ENCODE data around the gene VWA5B1. TPM values are rescaled to one million over a fixed set of nuclear protein-coding genes. Genes with fewer than 3 reads are reported as not detected.

VWA5B1 gene
- total and polyA plus RNA-seq, 5 experiments from 2014 or later, result 0.06 TPM; not detected in 4

DNA sequence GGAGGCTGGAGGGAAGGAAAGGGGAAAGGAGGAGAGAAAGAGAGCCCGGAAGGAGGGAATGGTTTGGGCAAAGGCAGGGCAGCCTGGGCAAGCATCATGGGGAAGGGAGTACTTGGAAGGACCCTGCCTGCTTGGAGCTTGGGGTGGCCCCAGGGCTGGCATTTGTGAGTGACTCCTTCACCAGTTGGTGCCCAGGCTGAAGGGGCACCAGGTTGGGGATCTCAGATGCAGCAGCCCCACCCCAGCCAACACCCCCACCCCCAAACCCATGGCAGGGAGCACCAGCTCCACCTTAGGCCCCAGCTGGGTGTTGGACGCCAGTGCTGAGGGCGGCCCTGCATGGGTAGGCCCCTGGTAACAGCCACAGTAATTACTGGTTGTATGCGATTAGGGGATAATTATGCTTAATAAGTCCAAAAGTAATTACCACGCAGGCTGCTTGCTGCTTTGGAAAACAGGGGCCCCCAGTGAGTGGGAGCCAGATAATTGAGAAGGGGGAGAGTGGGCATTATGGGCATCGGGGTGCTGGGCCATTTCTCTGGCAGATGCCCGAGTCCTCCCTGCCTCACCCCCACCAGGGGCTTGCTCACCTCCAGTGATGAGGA lies 78.3 kb downstream of the VWA5B1 start:
- Mint-ChIP-seq H3K36me3 (peaks cover 0 to 6% (median 0%) of the 10 kb centered on the region in 3 donors), H3K4me3 (no peak overlapping the region), H3K9me3 (no peaks in the 10 kb centered on the region), H3K4me1 (peaks cover 0 to 9% (median 2%) of the 10 kb centered on the region in 4 donors), H3K27ac (peak overlapping the region in 1 of 10 donors; percentile 1), H3K27me3 (peaks cover 29 to 87% (median 50%) of the 10 kb centered on the region in 5 donors)
- DNase-seq (no peak), ATAC-seq (no peak)
- POLR2A ChIA-PET, result no interaction called here

DNA sequence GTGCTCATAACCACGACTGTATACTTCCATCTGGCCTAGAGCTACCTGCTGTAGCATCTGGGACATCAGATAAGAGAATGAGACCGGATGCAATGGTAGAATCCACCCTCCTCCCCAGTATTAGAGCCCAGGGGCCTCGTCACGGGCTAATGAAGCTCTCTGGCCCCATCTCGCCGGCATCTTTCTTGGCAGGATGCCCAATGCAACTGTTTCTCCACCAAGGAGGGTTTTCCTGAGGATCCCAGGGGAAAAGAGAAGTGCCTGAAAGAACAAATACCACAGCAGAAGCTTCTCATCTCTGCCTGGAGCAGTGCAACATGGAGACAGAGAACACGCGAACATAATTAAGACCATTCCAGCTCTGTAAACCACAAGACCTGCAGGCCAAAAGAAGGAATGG lies 80.0 kb downstream of the VWA5B1 start:
- DNase-seq, result no peak
- no peak for ATAC-seq
- Mint-ChIP-seq H3K36me3 (peaks cover 0 to 6% (median 0%) of the 10 kb centered on the region in 3 donors), H3K4me3 (no peak overlapping the region), H3K27me3 (peaks cover 26 to 75% (median 44%) of the 10 kb centered on the region in 5 donors), H3K27ac (no peak overlapping the region), H3K9me3 (no peaks in the 10 kb centered on the region), H3K4me1 (peaks cover 0 to 9% (median 2%) of the 10 kb centered on the region in 4 donors)
- POLR2A ChIA-PET, result no interaction called here

DNA sequence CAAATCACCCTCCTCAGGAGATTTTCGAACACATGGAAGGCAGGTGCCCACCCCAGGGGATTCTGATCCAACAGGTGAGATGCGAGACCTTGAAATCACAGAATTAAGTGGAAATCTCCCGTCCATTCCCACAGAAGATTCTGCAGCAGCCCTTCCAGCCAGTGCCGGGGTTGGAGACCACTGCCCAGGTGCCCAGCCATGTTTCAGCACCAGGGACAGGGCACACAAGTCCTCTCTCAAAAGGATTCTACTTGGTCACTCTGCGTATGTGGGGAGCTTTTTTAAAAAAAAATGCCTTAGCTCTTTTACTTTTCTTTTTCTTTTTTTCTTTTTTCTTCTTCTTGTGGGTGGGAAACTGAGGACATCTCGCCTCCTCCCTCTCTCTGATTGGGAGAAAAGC lies 80.7 kb downstream of the VWA5B1 start:
- Mint-ChIP-seq H3K4me1 (peaks cover 0 to 9% (median 2%) of the 10 kb centered on the region in 4 donors), H3K9me3 (peaks cover 0 to 2% (median 0%) of the 10 kb centered on the region in 9 donors), H3K36me3 (peaks cover 0 to 6% (median 0%) of the 10 kb centered on the region in 3 donors), H3K27me3 (peaks cover 27 to 76% (median 47%) of the 10 kb centered on the region in 5 donors), H3K4me3 (no peak overlapping the region), H3K27ac (no peak overlapping the region)
- no peak for ATAC-seq
- no peak for DNase-seq
- POLR2A ChIA-PET, result no interaction called here

DNA sequence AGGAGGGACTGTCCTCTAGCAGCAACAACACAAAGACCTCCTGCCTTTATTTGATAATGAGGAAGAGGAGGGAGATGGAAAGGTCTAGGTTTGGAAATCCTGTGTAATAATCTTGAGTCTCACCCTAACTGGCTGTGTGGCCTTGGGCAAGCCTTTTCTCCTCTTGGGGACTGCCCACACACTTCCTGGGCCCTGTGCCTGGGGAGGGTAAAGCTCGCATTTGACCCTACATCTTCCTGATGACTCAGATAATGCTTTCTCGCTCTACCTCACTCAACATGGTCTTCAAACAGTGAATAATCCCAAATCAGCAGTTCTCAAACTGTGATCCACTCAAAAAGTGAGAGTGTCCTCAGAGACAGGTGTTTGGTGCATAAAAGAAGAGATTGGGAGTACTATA lies 81.2 kb downstream of the VWA5B1 start:
- Mint-ChIP-seq H3K9me3 (peaks cover 0 to 2% (median 0%) of the 10 kb centered on the region in 9 donors), H3K27ac (no peak overlapping the region), H3K27me3 (peaks cover 27 to 77% (median 48%) of the 10 kb centered on the region in 5 donors), H3K4me3 (no peak overlapping the region), H3K4me1 (peaks cover 0 to 9% (median 3%) of the 10 kb centered on the region in 4 donors), H3K36me3 (peaks cover 0 to 6% (median 0%) of the 10 kb centered on the region in 3 donors)
- DNase-seq (no peak), ATAC-seq (no peak)
- POLR2A ChIA-PET, result no interaction called here

DNA sequence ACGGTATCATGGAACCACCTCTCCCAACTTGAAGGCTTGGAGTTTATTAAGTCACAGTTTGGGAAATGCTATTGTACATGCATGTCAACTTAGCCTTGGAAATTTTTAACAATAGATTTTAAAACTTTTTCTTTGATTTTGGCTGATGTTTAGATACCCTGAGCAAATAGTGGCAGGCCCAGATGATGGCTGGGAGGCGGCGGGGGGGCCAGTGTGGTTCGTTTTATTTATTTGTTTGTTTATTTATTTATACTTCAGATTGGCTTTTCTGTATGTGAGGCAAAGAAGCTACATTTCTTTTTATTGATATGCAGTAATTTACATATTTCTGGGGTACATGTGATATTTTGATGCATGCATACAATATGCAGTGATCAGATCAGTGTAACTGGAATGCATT lies 82.0 kb downstream of the VWA5B1 start:
- Mint-ChIP-seq H3K27me3 (peaks cover 23 to 75% (median 44%) of the 10 kb centered on the region in 5 donors), H3K4me1 (peaks cover 0 to 2% (median under 1%) of the 10 kb centered on the region in 4 donors)

DNA sequence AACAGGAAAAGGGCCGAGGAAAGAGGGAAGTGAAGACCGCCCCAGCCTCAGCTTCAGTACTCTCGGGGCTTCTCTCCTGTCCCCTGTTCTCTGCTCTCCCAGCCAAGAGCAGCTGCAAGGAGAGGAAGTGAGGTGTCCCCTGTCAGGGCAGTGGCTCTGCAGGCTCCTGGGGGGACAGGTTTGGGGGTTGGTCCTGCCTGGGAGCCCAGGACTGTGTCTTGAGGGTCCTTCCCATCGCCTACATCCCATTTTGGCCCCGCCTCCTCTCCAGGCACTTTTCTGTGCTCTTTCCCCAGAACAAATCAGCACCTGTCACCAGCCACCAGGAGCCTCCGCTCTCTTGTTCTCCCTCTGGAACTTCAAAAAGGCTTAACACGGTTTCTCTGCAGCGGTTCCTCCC lies 82.6 kb downstream of the VWA5B1 start:
- Mint-ChIP-seq H3K27ac (peak overlapping the region in 1 of 10 donors; percentile 2), H3K36me3 (no peaks in the 10 kb centered on the region), H3K4me1 (peaks cover 0 to 2% (median 0%) of the 10 kb centered on the region in 4 donors), H3K4me3 (no peak overlapping the region), H3K9me3 (peaks cover 0 to 2% (median 0%) of the 10 kb centered on the region in 9 donors), H3K27me3 (peaks cover 22 to 69% (median 39%) of the 10 kb centered on the region in 5 donors)
- no peak for ATAC-seq
- DNase-seq, result no peak
- POLR2A ChIA-PET, result no interaction called here

More for the DNA sequence above, 82.0 kb downstream of the VWA5B1 start:
- DNase-seq (no peak), ATAC-seq (no peak)
- Mint-ChIP-seq H3K36me3 (no peaks in the 10 kb centered on the region), H3K4me3 (no peak overlapping the region), H3K9me3 (peaks cover 0 to 2% (median 0%) of the 10 kb centered on the region in 9 donors), H3K27ac (peak overlapping the region in 1 of 10 donors; percentile 2)
- POLR2A ChIA-PET, result no interaction called here

DNA sequence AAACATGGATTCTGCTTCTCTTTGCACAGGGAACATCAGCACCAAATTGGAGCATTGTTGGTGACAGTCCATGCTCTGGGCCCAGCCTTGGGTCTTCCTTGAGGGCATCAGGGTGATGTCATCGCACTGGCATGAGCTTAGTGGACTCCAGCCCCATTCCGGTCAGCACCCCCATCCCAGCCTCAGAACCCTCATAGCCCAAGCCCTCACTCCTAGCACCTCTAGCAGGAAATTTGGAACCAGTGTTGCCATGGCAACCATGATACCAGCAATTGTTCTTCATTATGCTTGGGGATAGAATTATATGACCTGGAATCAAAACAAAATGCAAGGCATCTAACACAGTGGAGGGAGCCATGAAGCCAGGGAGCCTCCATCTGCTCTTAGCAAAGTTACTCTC lies 83.1 kb downstream of the VWA5B1 start:
- Mint-ChIP-seq H3K27me3 (peaks cover 20 to 64% (median 37%) of the 10 kb centered on the region in 5 donors), H3K36me3 (no peaks in the 10 kb centered on the region), H3K27ac (no peak overlapping the region), H3K4me3 (no peak overlapping the region), H3K4me1 (peaks cover 0 to 2% (median 0%) of the 10 kb centered on the region in 4 donors), H3K9me3 (peaks cover 0 to 2% (median 0%) of the 10 kb centered on the region in 9 donors)
- POLR2A ChIA-PET, result no interaction called here
- DNase-seq (no peak), ATAC-seq (no peak)

DNA sequence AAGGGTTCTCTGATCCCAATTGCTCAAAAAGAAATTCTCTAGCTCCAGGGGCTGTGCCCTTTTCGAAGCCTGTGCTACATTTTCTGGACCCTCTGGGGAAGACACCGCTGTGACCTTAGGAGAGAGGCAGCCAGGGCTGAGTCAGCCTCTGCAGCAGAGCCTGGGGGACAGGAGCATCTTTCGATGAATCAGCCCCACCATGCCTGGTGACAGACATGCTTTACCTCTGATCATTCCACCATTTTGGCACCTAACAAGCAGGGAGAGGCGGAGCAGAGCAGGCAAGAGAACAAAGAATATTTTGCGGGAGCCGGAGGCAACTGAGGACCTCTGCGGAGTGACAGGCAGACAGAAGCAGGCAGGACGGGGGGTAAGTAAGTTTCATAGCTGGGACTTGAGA lies 84.9 kb downstream of the VWA5B1 start:
- DNase-seq (no peak), ATAC-seq (no peak)
- H3K4me1 Mint-ChIP-seq, result peaks cover 0 to 2% (median 0%) of the 10 kb centered on the region in 4 donors
- POLR2A ChIA-PET, result no interaction called here
- peaks cover 21 to 66% (median 46%) of the 10 kb centered on the region in 5 donors for H3K27me3 Mint-ChIP-seq
- H3K4me3 Mint-ChIP-seq, result no peak overlapping the region
- H3K27ac Mint-ChIP-seq, result no peak overlapping the region
- no peaks in the 10 kb centered on the region for H3K36me3 Mint-ChIP-seq
- H3K9me3 Mint-ChIP-seq, result peaks cover 0 to 2% (median 0%) of the 10 kb centered on the region in 9 donors

DNA sequence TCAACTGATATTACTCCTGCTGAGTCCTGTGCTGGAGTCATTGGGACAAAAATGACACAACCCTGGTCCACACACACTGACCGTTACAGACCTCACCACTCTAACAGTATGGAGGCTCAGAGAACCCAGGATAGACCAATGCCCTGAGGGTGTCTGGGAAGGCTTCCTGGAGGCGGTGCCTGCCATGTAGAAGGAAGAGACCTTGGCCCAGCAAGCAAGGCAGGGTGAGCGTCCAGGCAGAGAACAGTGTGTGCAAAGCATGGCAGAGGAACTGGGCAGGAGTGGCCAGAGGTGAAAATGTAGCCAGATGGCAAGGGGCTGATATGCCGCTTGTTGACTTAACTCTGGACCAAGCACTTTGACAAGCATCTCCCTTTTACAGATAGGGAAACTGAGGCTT lies 85.5 kb downstream of the VWA5B1 start:
- no peak overlapping the region for H3K27ac Mint-ChIP-seq
- ATAC-seq, result no peak
- H3K4me3 Mint-ChIP-seq, result no peak overlapping the region
- no peaks in the 10 kb centered on the region for H3K36me3 Mint-ChIP-seq
- peaks cover 0 to 2% (median 0%) of the 10 kb centered on the region in 4 donors for H3K4me1 Mint-ChIP-seq
- no peak for DNase-seq
- peaks cover 20 to 64% (median 47%) of the 10 kb centered on the region in 5 donors for H3K27me3 Mint-ChIP-seq
- POLR2A ChIA-PET, result no interaction called here
- H3K9me3 Mint-ChIP-seq, result peaks cover 0 to 2% (median 0%) of the 10 kb centered on the region in 9 donors

DNA sequence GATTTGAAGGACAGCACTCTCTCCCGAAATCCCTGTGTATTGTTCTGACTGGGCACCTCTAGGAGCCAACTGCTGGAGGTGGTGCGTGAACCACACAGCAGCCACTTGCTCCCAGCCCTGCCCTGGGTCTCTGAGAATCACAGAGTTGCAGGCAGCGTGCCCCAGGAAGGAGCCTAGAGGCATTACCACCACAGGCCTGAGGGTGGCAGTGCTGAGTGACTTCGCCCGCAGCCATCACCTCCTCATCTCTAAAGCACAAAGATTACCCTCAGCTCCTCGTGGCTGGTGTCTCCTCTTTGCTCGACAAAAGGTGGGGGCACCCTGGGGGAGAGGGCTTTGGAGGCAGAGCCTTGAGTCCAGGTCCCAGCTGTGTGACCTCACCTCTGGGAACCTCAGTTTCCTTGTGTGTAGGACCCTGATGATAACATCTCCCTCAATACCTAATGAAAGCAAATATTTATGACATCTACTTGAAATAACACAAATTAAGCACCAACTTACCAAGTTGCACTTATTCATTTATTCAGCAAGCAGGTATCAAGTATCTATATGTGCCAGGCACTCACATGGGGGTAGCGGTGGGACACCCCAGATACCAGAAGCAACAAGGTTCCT lies 86.3 kb downstream of the VWA5B1 start:
- Mint-ChIP-seq H3K9me3 (peaks cover 0 to 3% (median 0%) of the 10 kb centered on the region in 9 donors), H3K36me3 (no peaks in the 10 kb centered on the region), H3K27ac (peak overlapping the region in 1 of 10 donors; percentile 7), H3K4me3 (no peak overlapping the region), H3K4me1 (peaks cover 0 to 2% (median 0%) of the 10 kb centered on the region in 4 donors), H3K27me3 (peaks cover 19 to 56% (median 47%) of the 10 kb centered on the region in 5 donors)
- DNase-seq (peak in 9 of 10 donors; percentile 8 to 68 (median 38)), ATAC-seq (peak; percentile 62 to 67)
- POLR2A ChIA-PET, result interaction anchor here (0.5 kb wide), 1 partner anchor 16 kb away, joined by 4 read pairs; no protein-coding TSS in a partner anchor

DNA sequence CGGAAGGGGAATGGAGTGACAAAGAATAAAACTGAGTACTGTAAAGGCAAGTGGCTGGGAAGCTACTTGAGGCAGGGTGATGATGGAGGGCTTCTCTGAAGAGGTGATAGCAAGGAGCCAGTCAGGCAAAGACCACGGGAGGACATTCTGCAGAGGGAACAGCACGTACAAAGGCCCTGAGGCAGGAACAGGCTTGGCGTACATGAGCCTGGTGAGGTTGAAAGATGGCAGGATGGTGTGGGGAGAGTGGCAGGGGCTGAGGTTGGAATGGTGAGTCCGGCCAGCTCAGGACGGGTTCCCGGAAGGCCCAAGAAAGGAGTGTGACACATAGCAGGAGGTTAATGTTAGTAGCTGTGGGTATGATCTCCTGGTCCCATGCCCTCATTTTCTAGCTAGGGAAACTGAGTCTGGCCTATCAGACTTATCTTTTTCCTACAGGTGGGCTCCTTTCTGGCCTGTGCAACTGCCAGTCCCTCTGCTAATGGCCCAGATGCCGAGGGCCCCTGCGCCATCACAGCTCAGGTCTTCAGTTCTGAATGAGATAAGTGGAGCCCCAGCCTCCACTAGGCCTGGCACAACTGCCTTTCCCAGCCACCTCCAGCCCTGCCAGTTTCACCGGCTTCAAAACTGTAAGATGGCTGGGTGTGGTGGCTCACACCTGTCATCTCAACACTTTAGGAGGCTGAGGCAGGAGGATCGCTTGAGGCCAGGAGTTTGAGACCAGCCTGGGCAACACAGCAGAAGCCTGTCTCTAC lies 87.0 kb downstream of the VWA5B1 start:
- H3K27me3 Mint-ChIP-seq, result peaks cover 22 to 54% (median 44%) of the 10 kb centered on the region in 5 donors
- peaks cover 0 to 2% (median 0%) of the 10 kb centered on the region in 4 donors for H3K4me1 Mint-ChIP-seq
- ATAC-seq, result no peak
- peak overlapping the region in 1 of 10 donors; percentile 7 for H3K27ac Mint-ChIP-seq
- DNase-seq, result no peak
- H3K9me3 Mint-ChIP-seq, result peaks cover 0 to 10% (median 0%) of the 10 kb centered on the region in 9 donors
- POLR2A ChIA-PET, result interaction anchor here (0.5 kb wide), 1 partner anchor 17 kb away, joined by 4 read pairs; no protein-coding TSS in a partner anchor
- H3K4me3 Mint-ChIP-seq, result no peak overlapping the region
- H3K36me3 Mint-ChIP-seq, result no peaks in the 10 kb centered on the region

DNA sequence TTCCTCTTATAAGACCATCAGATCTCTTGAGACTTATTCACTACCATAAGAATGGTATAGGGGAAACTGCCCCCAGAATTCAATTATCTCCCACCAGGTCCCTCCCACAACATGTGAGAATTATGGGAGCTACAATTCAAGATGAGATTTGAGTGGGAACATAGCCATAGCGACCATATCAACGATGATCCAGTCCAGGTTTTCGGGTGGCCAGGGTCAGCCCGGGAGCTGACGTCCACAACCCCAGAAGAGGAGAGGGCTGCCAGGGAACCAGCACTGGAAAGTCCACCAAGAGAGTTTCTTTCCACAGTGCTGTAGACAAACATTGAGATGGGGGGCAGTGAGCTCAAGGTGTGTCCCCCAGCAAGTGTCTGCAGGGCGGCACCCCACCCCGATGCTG lies 88.4 kb downstream of the VWA5B1 start:
- Mint-ChIP-seq H3K36me3 (no peaks in the 10 kb centered on the region), H3K27ac (no peak overlapping the region), H3K27me3 (peaks cover 27 to 51% (median 46%) of the 10 kb centered on the region in 5 donors), H3K9me3 (peaks cover 0 to 10% (median 0%) of the 10 kb centered on the region in 9 donors), H3K4me1 (peaks cover 0 to 2% (median 0%) of the 10 kb centered on the region in 4 donors), H3K4me3 (no peak overlapping the region)
- DNase-seq (no peak), ATAC-seq (no peak)
- POLR2A ChIA-PET, result no interaction called here
